ENCODE measurements around the gene RDH13. TPM values are rescaled to one million over a fixed set of nuclear protein-coding genes. Genes with fewer than 3 reads are reported as not detected.

The RDH13 gene
- total RNA-seq, 1 experiment from 2014 or later, result 25.8 TPM

GRCh38 chr19:55091126-55091910 lies 28.4 kb upstream of the RDH13 start:
- TSS peak; percentile 91 for BruUV-seq (replicated peaks)
- Mint-ChIP-seq H3K36me3 (ENCODE audit: insufficient read depth, unreplicated experiment) (peaks cover 17% of the 10 kb centered on the region), H3K9me3 (ENCODE audit: unreplicated experiment) (no peaks in the 10 kb centered on the region), H3K4me3 (ENCODE audit: unreplicated experiment) (no peak overlapping the region), H3K27me3 (ENCODE audit: insufficient read depth, unreplicated experiment) (no peaks in the 10 kb centered on the region), H3K4me1 (ENCODE audit: insufficient read depth, unreplicated experiment) (peaks cover 10% of the 10 kb centered on the region), H3K27ac (ENCODE audit: low read depth, unreplicated experiment) (no peak overlapping the region)
- POLR2A ChIA-PET, result no interaction called here
- intact Hi-C loops (cut with micrococcal nuclease), result no loop called here
- TF ChIP-seq CTCF (IDR thresholded peaks at IDR 0.05; ENCODE audit: unreplicated experiment), result no peak
- CTCF ChIA-PET, result no interaction called here
- no peak for DNase-seq (ENCODE audit: unreplicated experiment)

GRCh38 chr19:55090564-55090963 lies 27.6 kb upstream of the RDH13 start:
- DNase-seq (ENCODE audit: unreplicated experiment), result no peak
- ChIA-PET POLR2A (no interaction called here), CTCF (interaction anchor here (0.5 kb wide), 1 partner anchor 1086 kb away, joined by 3 read pairs; no protein-coding TSS in a partner anchor)
- TF ChIP-seq CTCF (IDR thresholded peaks at IDR 0.05; ENCODE audit: unreplicated experiment), result no peak
- H3K36me3 Mint-ChIP-seq (ENCODE audit: insufficient read depth, unreplicated experiment), result peaks cover 17% of the 10 kb centered on the region
- no peak overlapping the region for H3K27ac Mint-ChIP-seq (ENCODE audit: low read depth, unreplicated experiment)
- intact Hi-C loops (cut with micrococcal nuclease), result no loop called here
- no peaks in the 10 kb centered on the region for H3K9me3 Mint-ChIP-seq (ENCODE audit: unreplicated experiment)
- H3K27me3 Mint-ChIP-seq (ENCODE audit: insufficient read depth, unreplicated experiment), result no peaks in the 10 kb centered on the region
- H3K4me1 Mint-ChIP-seq (ENCODE audit: insufficient read depth, unreplicated experiment), result peaks cover 10% of the 10 kb centered on the region
- H3K4me3 Mint-ChIP-seq (ENCODE audit: unreplicated experiment), result no peak overlapping the region
- BruUV-seq (replicated peaks), result no TSS peak

GRCh38 chr19:55089342-55089944 lies 26.5 kb upstream of the RDH13 start:
- no peak for DNase-seq (ENCODE audit: unreplicated experiment)
- peaks cover 10% of the 10 kb centered on the region for H3K4me1 Mint-ChIP-seq (ENCODE audit: insufficient read depth, unreplicated experiment)
- intact Hi-C loops (cut with micrococcal nuclease), result no loop called here

More at GRCh38 chr19:55089342-55089944, 26.5 kb upstream of the RDH13 start:
- Mint-ChIP-seq H3K4me3 (ENCODE audit: unreplicated experiment) (no peak overlapping the region), H3K36me3 (ENCODE audit: insufficient read depth, unreplicated experiment) (peaks cover 17% of the 10 kb centered on the region), H3K9me3 (ENCODE audit: unreplicated experiment) (no peaks in the 10 kb centered on the region), H3K27ac (ENCODE audit: low read depth, unreplicated experiment) (no peak overlapping the region), H3K27me3 (ENCODE audit: insufficient read depth, unreplicated experiment) (no peaks in the 10 kb centered on the region)
- BruUV-seq (replicated peaks), result no TSS peak
- TF ChIP-seq CTCF (IDR thresholded peaks at IDR 0.05; ENCODE audit: unreplicated experiment), result no peak
- POLR2A ChIA-PET, result interaction anchor here (0.9 kb wide), 1 partner anchor 28 kb away, joined by 4 read pairs; the partner anchor contains the start of gene PPP1R12C
- CTCF ChIA-PET, result interaction anchor here (0.5 to 3.2 kb wide), 20 partner anchors 8 to 1142 kb away, joined by 3 to 36 read pairs (median 4); partner anchors contain the start of gene EPS8L1
